ENCODE results near the gene PNLIPRP2.

GRCh38 chr10:116669832-116670644 lies 49.3 kb downstream of the PNLIPRP2 start:
- TF ChIP-seq GATA2 (IDR thresholded peaks at IDR 0.05; ENCODE audit: low read depth, low read length) (no peak), GATA3 (IDR thresholded peaks at IDR 0.05; ENCODE audit: low read depth, low read length) (no peak)

All from SH-SY5Y (cell line).